Measurements from ENCODE around the gene CORO2A. TPM values are rescaled to one million over a fixed set of nuclear protein-coding genes. Genes with fewer than 3 reads are reported as not detected.

Gene CORO2A
- total and polyA plus RNA-seq, 8 donors: 8.1 to 20.4 (median 9.3) TPM

DNA sequence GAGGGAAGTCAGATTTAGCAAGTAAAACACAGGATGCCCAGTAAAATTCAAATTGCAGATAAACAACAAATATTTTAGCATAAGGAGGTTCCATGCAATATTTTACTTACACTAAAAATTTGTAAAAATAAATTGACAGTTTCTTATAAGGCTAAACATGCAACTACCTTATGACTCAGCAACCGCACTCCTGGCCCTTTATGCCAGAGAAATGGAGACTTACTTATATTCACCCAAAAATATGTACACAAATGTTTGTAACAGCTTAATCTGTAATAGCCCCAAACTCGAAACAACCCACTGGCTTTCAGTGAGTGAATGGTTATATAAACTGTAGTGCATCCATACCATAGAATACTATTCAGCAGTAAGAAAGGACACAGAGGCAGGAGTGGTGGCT lies 44.9 kb downstream of the CORO2A start:
- ATAC-seq: no peak
- H3K27me3 ChIP-seq: no peaks in the 10 kb centered on the region
- H3K36me3 ChIP-seq: no peaks in the 10 kb centered on the region
- DNase-seq: no peak
- H3K27ac ChIP-seq: peak overlapping the region in 1 of 2 donors; percentile 81
- no peaks in the 10 kb centered on the region for H3K9me3 ChIP-seq
- H3K4me1 ChIP-seq: peaks cover 2 to 46% of the 10 kb centered on the region in 2 donors
- intact Hi-C loops (cut with DNase I): no loop called here
- H3K4me3 ChIP-seq: no peak overlapping the region
- TF ChIP-seq, protein P1, sequence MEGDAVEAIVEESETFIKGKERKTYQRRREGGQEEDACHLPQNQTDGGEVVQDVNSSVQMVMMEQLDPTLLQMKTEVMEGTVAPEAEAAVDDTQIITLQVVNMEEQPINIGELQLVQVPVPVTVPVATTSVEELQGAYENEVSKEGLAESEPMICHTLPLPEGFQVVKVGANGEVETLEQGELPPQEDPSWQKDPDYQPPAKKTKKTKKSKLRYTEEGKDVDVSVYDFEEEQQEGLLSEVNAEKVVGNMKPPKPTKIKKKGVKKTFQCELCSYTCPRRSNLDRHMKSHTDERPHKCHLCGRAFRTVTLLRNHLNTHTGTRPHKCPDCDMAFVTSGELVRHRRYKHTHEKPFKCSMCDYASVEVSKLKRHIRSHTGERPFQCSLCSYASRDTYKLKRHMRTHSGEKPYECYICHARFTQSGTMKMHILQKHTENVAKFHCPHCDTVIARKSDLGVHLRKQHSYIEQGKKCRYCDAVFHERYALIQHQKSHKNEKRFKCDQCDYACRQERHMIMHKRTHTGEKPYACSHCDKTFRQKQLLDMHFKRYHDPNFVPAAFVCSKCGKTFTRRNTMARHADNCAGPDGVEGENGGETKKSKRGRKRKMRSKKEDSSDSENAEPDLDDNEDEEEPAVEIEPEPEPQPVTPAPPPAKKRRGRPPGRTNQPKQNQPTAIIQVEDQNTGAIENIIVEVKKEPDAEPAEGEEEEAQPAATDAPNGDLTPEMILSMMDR (IDR thresholded peaks at IDR 0.05): no peak

DNA sequence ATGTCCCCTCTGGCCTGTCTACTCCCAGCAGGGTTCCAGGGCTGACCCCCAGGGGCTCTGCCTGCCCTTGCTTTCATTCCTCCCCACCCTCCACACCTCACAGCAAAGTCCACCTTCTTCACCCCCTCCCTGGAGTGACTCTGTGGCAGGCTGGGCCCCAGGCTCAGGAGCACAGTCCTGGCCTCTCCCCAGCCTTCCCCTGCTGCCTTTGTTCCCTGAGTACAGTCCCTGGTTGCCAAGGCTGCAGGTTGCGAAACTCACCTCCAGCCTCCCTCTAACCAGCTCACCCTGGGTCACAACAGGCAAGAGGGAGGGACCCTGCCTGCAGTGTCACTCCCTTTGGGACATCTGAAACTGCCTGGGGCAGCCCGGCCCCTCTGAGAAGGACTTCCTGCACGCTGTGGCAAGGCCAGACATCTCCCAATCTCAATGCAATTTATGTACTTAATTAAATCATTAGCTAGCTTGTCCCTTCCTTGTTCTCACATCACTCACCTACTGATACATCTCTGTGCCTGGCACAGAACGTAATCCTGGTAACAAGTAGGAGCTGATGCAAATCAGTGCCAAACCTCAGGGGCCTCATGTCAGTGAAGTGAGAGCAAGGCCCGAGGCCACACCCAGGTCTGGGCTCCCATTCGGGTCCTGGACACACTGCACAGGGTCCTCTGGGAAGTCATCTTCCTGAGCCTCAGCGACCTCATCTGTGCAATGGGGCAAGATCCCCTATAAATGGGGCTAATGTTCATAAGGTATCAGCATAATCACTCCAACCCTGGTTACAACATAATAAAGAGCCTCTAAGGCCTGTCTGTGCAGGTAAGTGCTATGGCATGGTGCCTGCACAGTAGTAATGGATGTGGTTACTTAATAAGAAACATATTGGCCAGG lies 46.1 kb downstream of the CORO2A start:
- Histone ChIP-seq H3K4me3 (no peak overlapping the region), H3K27me3 (no peaks in the 10 kb centered on the region), H3K36me3 (no peaks in the 10 kb centered on the region), H3K9me3 (no peaks in the 10 kb centered on the region), H3K27ac (peak overlapping the region; percentile 78 to 81), H3K4me1 (peaks cover 6 to 57% of the 10 kb centered on the region in 2 donors)
- DNase-seq (peak in 3 of 4 donors; percentile 88 to 93 (median 92)), ATAC-seq (peak; percentile 79)
- intact Hi-C loops (cut with DNase I): no loop called here
- TF ChIP-seq, protein P1 (IDR thresholded peaks at IDR 0.05): no peak

DNA sequence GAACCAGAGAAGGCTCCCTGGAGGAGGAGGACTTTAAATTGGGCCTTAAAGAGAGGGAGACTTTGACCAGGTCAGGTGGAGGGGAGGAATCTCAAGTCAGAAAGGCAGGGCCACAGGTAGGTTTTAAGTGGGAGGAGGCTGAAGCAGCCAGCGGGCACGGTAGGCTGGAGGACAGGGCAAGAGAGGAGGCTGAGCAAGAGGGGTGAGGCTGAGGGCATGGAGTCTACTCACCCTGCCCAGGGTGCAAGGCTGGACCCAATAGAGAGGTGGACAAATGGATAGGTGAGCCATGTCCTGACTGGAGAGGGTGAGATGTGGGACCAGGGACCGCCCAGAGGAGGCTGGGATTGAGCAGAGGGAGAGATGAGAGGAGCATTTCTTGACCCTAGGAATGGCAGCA lies 47.8 kb downstream of the CORO2A start:
- H3K27ac ChIP-seq: no peak overlapping the region
- DNase-seq (no peak), ATAC-seq (no peak)
- no peaks in the 10 kb centered on the region for H3K36me3 ChIP-seq
- intact Hi-C loops (cut with DNase I): no loop called here
- H3K4me3 ChIP-seq: no peak overlapping the region
- H3K9me3 ChIP-seq: no peaks in the 10 kb centered on the region
- no peaks in the 10 kb centered on the region for H3K27me3 ChIP-seq
- TF ChIP-seq, protein P1 (IDR thresholded peaks at IDR 0.05): no peak
- peaks cover 4 to 43% of the 10 kb centered on the region in 2 donors for H3K4me1 ChIP-seq

DNA sequence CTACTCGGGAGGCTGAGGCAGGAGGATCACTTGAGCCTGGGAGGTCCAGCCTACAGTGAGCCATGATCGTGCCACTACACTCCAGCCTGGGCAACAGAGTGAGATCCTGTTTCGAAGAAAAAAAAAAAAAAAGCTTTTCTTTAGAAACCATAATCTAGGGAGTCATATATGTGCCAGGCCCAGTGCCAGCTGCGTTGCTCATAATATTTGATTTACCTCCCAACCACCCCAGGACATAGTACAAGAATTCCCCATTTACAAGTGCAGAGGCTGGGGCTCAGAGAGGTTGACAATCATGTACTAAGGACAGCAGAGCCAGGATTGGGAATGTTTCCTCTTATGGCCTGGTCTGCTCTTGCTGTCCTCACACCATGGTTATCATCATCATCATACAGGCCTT lies 48.4 kb downstream of the CORO2A start:
- no peaks in the 10 kb centered on the region for H3K36me3 ChIP-seq
- no peak for ATAC-seq
- no peak for DNase-seq
- no peak overlapping the region for H3K4me3 ChIP-seq
- no peak overlapping the region for H3K27ac ChIP-seq
- peaks cover 4 to 43% of the 10 kb centered on the region in 2 donors for H3K4me1 ChIP-seq
- H3K27me3 ChIP-seq: no peaks in the 10 kb centered on the region
- TF ChIP-seq, protein P1 (IDR thresholded peaks at IDR 0.05): no peak
- intact Hi-C loops (cut with DNase I): no loop called here
- no peaks in the 10 kb centered on the region for H3K9me3 ChIP-seq

DNA sequence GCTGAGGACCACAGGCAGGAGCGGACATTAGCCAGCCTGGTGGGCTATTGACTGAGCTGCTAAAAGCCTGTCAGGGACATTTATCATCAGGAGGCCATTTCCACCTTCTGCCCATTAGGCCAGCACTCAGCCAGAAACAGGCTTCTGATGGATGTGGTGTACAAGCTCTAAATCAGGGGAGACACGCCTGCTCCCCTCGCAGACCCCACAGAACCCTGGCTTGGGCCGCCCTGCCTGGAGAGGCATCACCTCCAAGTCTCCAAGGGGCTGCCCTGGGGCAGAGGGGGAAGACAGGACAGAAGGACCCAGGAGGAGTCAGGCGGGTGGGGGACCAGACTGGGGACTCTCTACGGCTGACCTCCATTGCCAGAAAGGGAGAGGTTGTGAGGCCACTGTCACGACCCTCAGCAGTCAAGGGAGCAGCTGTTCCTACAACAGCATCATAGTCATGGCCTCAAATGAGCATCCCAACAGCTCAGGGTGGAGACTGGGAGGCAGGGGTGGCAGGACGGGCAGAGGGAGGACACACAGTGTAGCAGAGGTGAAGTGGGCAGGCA lies 49.4 kb downstream of the CORO2A start:
- intact Hi-C loops (cut with DNase I): no loop called here
- Histone ChIP-seq H3K36me3 (no peaks in the 10 kb centered on the region), H3K9me3 (no peaks in the 10 kb centered on the region), H3K27ac (peak overlapping the region; percentile 79 to 80), H3K27me3 (no peaks in the 10 kb centered on the region), H3K4me1 (peaks cover 4 to 49% of the 10 kb centered on the region in 2 donors), H3K4me3 (no peak overlapping the region)
- TF ChIP-seq, protein P1 (IDR thresholded peaks at IDR 0.05): no peak
- ATAC-seq: no peak
- DNase-seq: no peak
